ENCODE results near the gene DRG2. TPM values are rescaled to one million over a fixed set of nuclear protein-coding genes. Genes with fewer than 3 reads are reported as not detected.
A peak's percentile ranks its signal among the peaks of the same experiment; 100 is the strongest.

Gene DRG2
- total and polyA plus RNA-seq, 10 of the 15 experiments (the other 5 are each of a cell fraction or from before 2014, with no cell fraction given) = 9.1 to 64.8 (median 45.7) TPM

GRCh38 chr17:18087610-18088491 is at the start of gene DRG2 (continued):
- TF ChIP-seq BCL3 (IDR thresholded peaks at IDR 0.05; ENCODE audit: borderline replicate concordance, insufficient read depth, low read depth, low read length, poor library complexity, severe bottlenecking) (no peak), NFYA (IDR thresholded peaks at IDR 0.05; ENCODE audit: borderline replicate concordance, low read depth, low read length) (no peak), KLF5 (IDR thresholded peaks at IDR 0.05; ENCODE audit: partially characterized antibody) (peak; percentile 18), TAF1 (IDR thresholded peaks at IDR 0.05; ENCODE audit: borderline replicate concordance, low read depth, low read length) (peak; percentile 96), ZNF207 (IDR thresholded peaks at IDR 0.05; ENCODE audit: borderline replicate concordance) (peak; percentile 92), SMC3 (IDR thresholded peaks at IDR 0.05; ENCODE audit: borderline replicate concordance, low read length) (no peak), PRDM15 (CRISPR knock-in tag; IDR thresholded peaks at IDR 0.05) (no peak), SMAD1 (IDR thresholded peaks at IDR 0.05; ENCODE audit: low read depth, partially characterized antibody) (no peak), NFIC (IDR thresholded peaks at IDR 0.05; ENCODE audit: low read depth, low read length) (no peak), NFXL1 (IDR thresholded peaks at IDR 0.05; ENCODE audit: borderline replicate concordance) (no peak), NR2F1 (conservative IDR thresholded peaks at IDR 0.05) (peak; percentile 65), FOS (IDR thresholded peaks at IDR 0.05; ENCODE audit: borderline replicate concordance, extremely low read depth, insufficient read length) (no peak)
